Heart left ventricle (tissue), 13 donors: ENCODE measurements around the gene TMC6.

ENCODE experiments used
- CTCF ChIP-seq, 12 donors: fragments of 200-600 bp; sonication (generic) in 4 of 12; IDR thresholded peaks; one replicate each; pipeline versions ENCODE4 v1.5.0 to v1.8.0; 2018 to 2022; ENCODE audit warnings: antibody characterized with exemption in 12 of 12, mild to moderate bottlenecking in 5 of 12
- POLR2A ChIP-seq, 2 donors: fragments of 450-650 bp; IDR thresholded peaks; one replicate each; pipeline ENCODE4 v1.6.1; 2017; ENCODE audit warnings: antibody characterized with exemption in 2 of 2, mild to moderate bottlenecking in 2 of 2, moderate library complexity in 2 of 2
- donor health status: ischemic (EF 13 %, LVEDD 7.1; RV severe dilation, severe dysfunction).
- donor health status: DM: no; HTN: yes; CAD: no.
- donor health status: DM: no; HTN: no; CAD: no.
- donor health status: ischemic (EF 25% LVEDD 6.9; RV normal size, moderate dysfunction).
- donor health status: ischemic (EF 25% LVEDD 5.7; RV mildly dilated, moderate dysfunction).
- donor health status: ischemic (EF 35%, LVEDD 5.7; RV mildly dilated, moderate dysfunction).
- donor health status: nonischemic (EF 11% LVEDD 7.7; RV severe dilation, severe dysfunction).
- donor health status: DM: yes; HTN: yes; CAD: no.
- donor health status: PGD.
- donor health status: ischemic (EF 29% LVEDD 5.4; RV normal size, mild dysfunction).
- donor health status: nonischemic (EF 23%, LVEDD 6.1; RV moderate dilation, normal function).

- TF ChIP-seq POLR2A (IDR thresholded peaks at IDR 0.05) (no peak), CTCF (IDR thresholded peaks at IDR 0.05) (peak; percentile 99 to 100 (median 99))
These were observed 15.8 kb downstream of the TMC6 start for GRCh38 chr17:78112518-78113471.
